Femur (tissue), 1 donor: ENCODE measurements around the gene RTN4IP1.
"Not testable (repeated sequence)": the region's sequence is repeated elsewhere in the genome, so short reads cannot be mapped to it uniquely, and the experiment has no call there.

ENCODE experiments used
- DNase-seq: peaks from one replicate; pipeline ENCODE4 v3.0.0-alpha.2; 2017

RTN4IP1 gene

GRCh38 chr6:106627760-106628159 is 1.5 kb downstream of the RTN4IP1 start:
- DNase-seq = not testable (repeated sequence)

GRCh38 chr6:106626485-106626884 is 2.8 kb downstream of the RTN4IP1 start:
- DNase-seq = no peak

GRCh38 chr6:106623039-106623438 is 6.3 kb downstream of the RTN4IP1 start:
- no peak for DNase-seq

GRCh38 chr6:106622412-106622811 is 6.9 kb downstream of the RTN4IP1 start:
- no peak for DNase-seq

- DNase-seq = no peak
Measured at GRCh38 chr6:106620931-106621672, 8.2 kb downstream of the RTN4IP1 start.

GRCh38 chr6:106619223-106619622 is 10.1 kb downstream of the RTN4IP1 start:
- DNase-seq = no peak

- DNase-seq = no peak
Measured at GRCh38 chr6:106618324-106618723, 11.0 kb downstream of the RTN4IP1 start.

GRCh38 chr6:106617857-106618256 is 11.4 kb downstream of the RTN4IP1 start:
- DNase-seq = no peak

GRCh38 chr6:106617302-106617701 is 12.0 kb downstream of the RTN4IP1 start:
- no peak for DNase-seq

- DNase-seq = no peak
Measured at GRCh38 chr6:106614592-106615257, 14.6 kb downstream of the RTN4IP1 start.

- DNase-seq = no peak
Measured at GRCh38 chr6:106614166-106614565, 15.1 kb downstream of the RTN4IP1 start.

- no peak for DNase-seq
Measured at GRCh38 chr6:106613590-106613989, 15.7 kb downstream of the RTN4IP1 start.

- no peak for DNase-seq
Measured at GRCh38 chr6:106612671-106613416, 16.5 kb downstream of the RTN4IP1 start.

- DNase-seq = no peak
Measured at GRCh38 chr6:106611030-106611429, 18.3 kb downstream of the RTN4IP1 start.

- DNase-seq = peak; percentile 58
Measured at GRCh38 chr6:106609699-106610098, 19.6 kb downstream of the RTN4IP1 start.

GRCh38 chr6:106608080-106608668 is 21.1 kb downstream of the RTN4IP1 start:
- DNase-seq = no peak

GRCh38 chr6:106600329-106600728 is 29.0 kb downstream of the RTN4IP1 start:
- DNase-seq = no peak

GRCh38 chr6:106599440-106599839 is 29.9 kb downstream of the RTN4IP1 start:
- no peak for DNase-seq

- no peak for DNase-seq
Measured at GRCh38 chr6:106591111-106591825, 38.0 kb downstream of the RTN4IP1 start.

GRCh38 chr6:106588937-106589336 is 40.4 kb downstream of the RTN4IP1 start:
- not testable (repeated sequence) for DNase-seq

GRCh38 chr6:106586815-106587415 is 42.4 kb downstream of the RTN4IP1 start:
- DNase-seq = no peak

GRCh38 chr6:106581468-106581867 is 47.8 kb downstream of the RTN4IP1 start:
- DNase-seq = no peak
